HG02970 (cell line): Measurements from ENCODE around the gene QRICH1.
"Not testable (repeated sequence)": the region's sequence is repeated elsewhere in the genome, so short reads cannot be mapped to it uniquely, and the experiment has no call there.

Source experiments
- ATAC-seq: cut with Tn5 transposase; IDR thresholded peaks from one replicate; pipeline ENCODE4 v1.9.1; 2021; ENCODE audit warnings: mild to moderate bottlenecking, moderate library complexity, moderate number of reproducible peaks; ENCODE audit not compliant: unreplicated experiment, low FRiP score

The QRICH1 gene

GRCh38 chr3:49018707-49019006 lies 75.2 kb downstream of the QRICH1 start:
- no peak for ATAC-seq

- ATAC-seq, result no peak
Observed at GRCh38 chr3:49017971-49018706, 75.7 kb downstream of the QRICH1 start, which contains the start of gene DALRD3. DALRD3 (minus strand) TSS chr3:49018580; CDS start chr3:49018564, 16 bp downstream.

- ATAC-seq, result no peak
Observed at GRCh38 chr3:49017229-49017970, 76.5 kb downstream of the QRICH1 start.

GRCh38 chr3:49016414-49017228 lies 77.2 kb downstream of the QRICH1 start:
- ATAC-seq, result no peak

GRCh38 chr3:49015765-49016164 lies 78.1 kb downstream of the QRICH1 start:
- no peak for ATAC-seq

GRCh38 chr3:49015072-49015471 lies 78.8 kb downstream of the QRICH1 start:
- no peak for ATAC-seq

GRCh38 chr3:49013738-49014660 lies 79.9 kb downstream of the QRICH1 start:
- no peak for ATAC-seq

GRCh38 chr3:49013113-49013737 lies 80.6 kb downstream of the QRICH1 start:
- ATAC-seq, result no peak

- ATAC-seq, result no peak
Observed at GRCh38 chr3:49012441-49013017, 81.3 kb downstream of the QRICH1 start.

GRCh38 chr3:49009396-49009795 lies 84.5 kb downstream of the QRICH1 start:
- no peak for ATAC-seq

GRCh38 chr3:49008627-49009026 lies 85.2 kb downstream of the QRICH1 start:
- ATAC-seq, result not testable (repeated sequence)

GRCh38 chr3:49007771-49008528 lies 85.9 kb downstream of the QRICH1 start:
- peak; percentile 29 for ATAC-seq

GRCh38 chr3:49007068-49007770 lies 86.7 kb downstream of the QRICH1 start, which contains the start of gene WDR6:
WDR6 (plus strand) TSS chr3:49007391; CDS start chr3:49007432, 41 bp downstream.
- peak; percentile 90 for ATAC-seq

- no peak for ATAC-seq
Observed at GRCh38 chr3:49006408-49007067, 87.3 kb downstream of the QRICH1 start.

- ATAC-seq, result no peak
Observed at GRCh38 chr3:49005998-49006397, 87.9 kb downstream of the QRICH1 start.

GRCh38 chr3:49005303-49005680 lies 88.6 kb downstream of the QRICH1 start:
- ATAC-seq, result no peak
